Subcutaneous adipose tissue (tissue), 4 donors: ENCODE data around the gene EIF4G3. TPM values are rescaled to one million over a fixed set of nuclear protein-coding genes. Genes with fewer than 3 reads are reported as not detected.

Source experiments
- CTCF ChIP-seq: fragments of 450-650 bp; IDR thresholded peaks from one replicate; pipeline ENCODE4 v1.5.1; 2016; ENCODE audit warnings: low read depth, mild to moderate bottlenecking, control low read depth, antibody characterized with exemption, moderate library complexity
- total RNA-seq, 4 donors: library from RNA; depleted of rRNA; stranded (reverse); fragments of >200 nt; gene quantifications; one replicate each; pipeline ENCODE4 v1.1.0, GENCODE V29; 2016

The EIF4G3 gene
- total RNA-seq, 4 donors from 2014 or later = 41.0 to 60.2 (median 51.7) TPM

- no peak for TF ChIP-seq CTCF
Measured at GRCh38 chr1:21082073-21082472, 94.6 kb downstream of the EIF4G3 start.

DNA sequence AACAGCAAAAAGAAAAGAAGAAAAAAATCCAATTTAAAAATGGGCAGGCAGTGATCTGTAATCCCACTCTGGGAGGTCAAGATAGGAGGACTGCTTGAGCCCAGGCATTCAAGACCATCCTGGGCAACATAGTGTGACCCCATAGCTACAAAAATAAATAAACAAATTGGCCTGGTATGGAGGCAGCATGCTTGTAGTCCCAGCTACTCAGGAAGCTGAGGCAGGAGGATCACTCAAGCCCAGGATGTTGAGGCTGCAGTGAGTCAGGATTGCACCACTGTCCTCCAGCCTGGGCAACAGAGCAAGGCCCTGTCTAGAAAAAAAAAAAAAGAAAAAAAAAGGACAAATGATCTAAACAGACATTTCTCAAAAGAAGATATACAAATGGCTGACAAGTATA, 99.6 kb downstream of the EIF4G3 start:
- no peak for TF ChIP-seq CTCF

- no peak for TF ChIP-seq CTCF
Measured at GRCh38 chr1:21072721-21073120, 104.0 kb downstream of the EIF4G3 start.

DNA sequence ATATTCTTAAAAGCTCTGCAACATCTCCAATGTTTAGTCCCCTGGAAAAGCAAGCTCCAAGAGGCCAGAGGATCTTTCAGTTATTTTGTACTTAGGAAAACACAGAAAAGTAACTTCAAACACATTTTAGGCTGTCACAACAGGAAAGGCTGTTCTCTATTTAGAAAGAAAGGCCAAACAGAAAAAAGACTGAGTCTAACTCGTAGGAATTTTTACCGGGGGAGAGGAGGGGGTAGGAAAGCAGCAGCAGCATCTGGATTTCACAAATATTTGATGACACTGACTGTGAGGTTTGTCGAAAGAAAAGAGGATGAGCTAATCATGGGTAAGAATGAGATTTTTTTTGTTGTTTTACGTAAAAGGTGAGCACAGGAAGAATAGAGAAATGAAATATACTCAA, 107.1 kb downstream of the EIF4G3 start:
- TF ChIP-seq CTCF = no peak

DNA sequence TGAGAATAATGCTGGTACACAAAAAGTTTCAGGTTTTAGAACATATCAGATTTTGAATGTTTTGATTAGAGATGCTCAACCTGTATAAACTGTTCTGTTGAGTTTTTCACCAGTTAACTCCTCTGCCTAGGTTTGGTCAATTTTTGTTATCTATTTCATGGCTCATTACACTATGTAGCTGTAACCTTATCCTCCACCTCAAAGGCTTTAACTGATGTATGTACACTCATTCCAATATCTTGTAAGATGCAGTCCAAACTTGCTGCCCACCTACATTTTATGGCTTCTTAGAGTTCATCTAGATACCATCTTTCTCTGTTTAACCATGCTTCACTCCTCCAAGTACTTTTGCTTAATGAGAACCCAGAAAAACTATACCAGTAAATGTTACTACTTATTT, 107.8 kb downstream of the EIF4G3 start:
- no peak for TF ChIP-seq CTCF

GRCh38 chr1:21067551-21068227, 109.0 kb downstream of the EIF4G3 start:
- no peak for TF ChIP-seq CTCF

GRCh38 chr1:21066356-21067012, 110.2 kb downstream of the EIF4G3 start:
- TF ChIP-seq CTCF = no peak
